Skin epidermis (tissue), 12 donors: ENCODE data around the gene DLEC1.
"Not testable (repeated sequence)": the region's sequence is repeated elsewhere in the genome, so short reads cannot be mapped to it uniquely, and the experiment has no call there.

Source experiments
- H3K27ac ChIP-seq, 21 experiments: fragments of 200-600 bp; sonication (generic) in 11 of 21; one replicate each; pipeline ENCODE4 v1.5.0; 2020; ENCODE audit warnings: mild to moderate bottlenecking in 3 of 21, inconsistent platforms in 2 of 21, moderate library complexity in 2 of 21
- H3K4me3 ChIP-seq, 7 experiments: fragments of 200-600 bp; sonication (generic) in 2 of 7; one replicate each; pipeline ENCODE4 v1.5.0; 2020; ENCODE audit warnings: inconsistent platforms in 2 of 7, mild to moderate bottlenecking in 2 of 7, moderate library complexity in 1 of 7

DLEC1 gene

DNA sequence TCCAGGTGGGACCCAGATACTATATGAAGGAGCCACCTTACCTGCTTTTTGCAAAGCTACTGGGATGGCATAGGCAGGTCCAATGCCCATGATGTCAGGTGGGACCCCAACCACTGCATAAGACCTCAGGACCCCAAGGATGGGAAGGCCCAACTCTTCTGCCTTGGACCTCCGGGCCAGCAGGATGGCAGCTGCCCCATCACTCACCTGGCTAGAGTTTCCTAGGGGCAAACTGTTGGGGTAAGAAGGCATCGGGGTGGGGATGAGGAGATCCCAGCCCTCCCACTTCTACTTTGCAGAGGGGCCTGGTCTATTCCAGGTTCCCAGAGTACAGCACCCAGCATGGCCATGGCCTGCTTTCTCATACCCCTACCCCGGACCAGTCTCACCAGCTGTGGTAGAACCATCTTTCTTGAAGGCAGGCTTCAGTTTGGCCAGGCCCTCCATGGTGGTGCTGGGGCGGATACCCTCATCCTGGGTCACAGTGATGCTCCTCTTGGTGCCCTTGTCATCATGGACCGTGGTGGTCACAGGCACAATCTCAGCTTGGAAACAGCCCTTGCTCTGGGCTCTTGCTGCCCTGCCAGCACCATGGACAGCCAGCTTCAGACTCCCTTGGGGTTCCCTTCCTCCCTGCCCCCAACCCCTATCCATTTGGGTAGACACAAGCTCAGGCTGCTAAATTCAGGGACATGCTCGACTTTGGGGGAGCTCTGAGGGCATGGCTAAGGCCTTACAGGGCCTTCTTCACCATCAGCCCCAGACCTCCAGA, 87.3 kb downstream of the DLEC1 start:
- no peak overlapping the region for H3K4me3 ChIP-seq
- no peak overlapping the region for H3K27ac ChIP-seq

DNA sequence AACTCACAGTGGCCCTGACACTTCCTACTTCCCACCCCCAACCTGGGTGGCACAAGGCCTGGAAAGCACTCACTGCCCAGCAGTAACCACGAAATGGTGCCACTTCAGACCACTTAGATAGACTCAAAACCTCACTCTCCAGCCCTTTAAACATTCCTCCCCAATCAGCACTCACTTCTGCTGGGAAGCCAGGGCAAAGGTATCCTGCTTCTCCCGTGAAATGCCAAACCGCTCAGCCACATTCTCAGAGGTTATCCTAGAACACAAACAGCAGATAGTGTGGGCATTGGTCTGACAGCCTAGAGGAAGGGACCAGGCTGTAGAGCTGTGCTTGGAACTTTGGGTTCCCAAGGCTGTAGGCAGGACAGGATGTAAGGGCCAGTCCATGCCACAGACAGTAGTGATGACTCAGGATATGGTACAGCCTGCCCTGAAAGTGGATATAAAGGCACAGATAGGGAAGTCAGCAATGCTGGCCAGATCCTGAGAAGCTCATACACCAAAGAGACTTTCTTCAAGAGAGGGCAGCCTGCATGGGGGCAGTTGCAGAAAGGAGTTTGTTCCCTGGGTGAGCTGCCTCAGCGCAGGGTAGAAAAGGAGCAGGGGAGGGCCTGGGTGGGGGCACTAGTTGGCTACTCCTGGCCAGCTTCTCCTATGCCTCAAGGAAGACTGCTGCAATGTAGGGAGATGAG, 88.7 kb downstream of the DLEC1 start:
- H3K27ac ChIP-seq, result no peak overlapping the region

DNA sequence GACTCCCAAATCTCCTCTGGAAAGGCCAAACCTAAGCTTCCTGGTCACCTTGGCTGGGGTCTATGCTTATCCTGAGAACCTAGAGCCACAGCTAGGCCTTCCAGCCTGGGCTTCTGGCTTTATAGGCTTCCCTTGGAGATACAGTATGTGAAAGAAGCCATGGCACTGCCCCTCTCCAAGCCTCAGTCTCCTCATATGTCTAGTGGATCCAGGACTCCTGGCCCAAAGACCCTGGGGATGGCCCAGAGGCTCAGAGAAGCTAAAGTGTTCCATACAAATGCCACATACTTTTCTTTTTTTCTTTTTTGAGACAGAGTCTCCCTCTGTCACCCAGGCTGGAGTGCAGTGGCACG, 89.3 kb downstream of the DLEC1 start:
- Histone ChIP-seq H3K4me3 (no peak overlapping the region), H3K27ac (no peak overlapping the region)

More for the DNA sequence above, 88.7 kb downstream of the DLEC1 start:
- H3K4me3 ChIP-seq, result no peak overlapping the region

DNA sequence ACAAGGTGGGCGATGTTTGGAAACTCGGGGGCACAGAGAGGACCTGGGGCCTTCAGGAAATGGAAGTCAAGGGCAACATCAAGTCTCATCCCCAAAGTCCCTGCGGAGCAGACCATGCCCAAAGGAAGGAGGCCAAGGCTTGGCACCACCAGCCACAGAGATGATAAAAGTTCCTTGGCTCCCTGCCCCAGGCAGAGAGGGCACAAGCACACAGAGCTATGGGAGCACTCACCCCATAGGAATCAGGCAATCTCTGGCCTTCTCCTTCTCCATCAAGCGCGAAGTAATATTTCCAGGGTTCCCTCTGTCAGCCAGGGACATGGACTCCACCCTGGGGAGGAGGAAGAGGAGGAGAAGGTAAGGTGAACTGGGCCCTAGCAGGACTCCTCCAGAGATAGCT, 90.0 kb downstream of the DLEC1 start:
- Histone ChIP-seq H3K4me3 (no peak overlapping the region), H3K27ac (peak overlapping the region in 1 of 21 experiments; percentile 13)

DNA sequence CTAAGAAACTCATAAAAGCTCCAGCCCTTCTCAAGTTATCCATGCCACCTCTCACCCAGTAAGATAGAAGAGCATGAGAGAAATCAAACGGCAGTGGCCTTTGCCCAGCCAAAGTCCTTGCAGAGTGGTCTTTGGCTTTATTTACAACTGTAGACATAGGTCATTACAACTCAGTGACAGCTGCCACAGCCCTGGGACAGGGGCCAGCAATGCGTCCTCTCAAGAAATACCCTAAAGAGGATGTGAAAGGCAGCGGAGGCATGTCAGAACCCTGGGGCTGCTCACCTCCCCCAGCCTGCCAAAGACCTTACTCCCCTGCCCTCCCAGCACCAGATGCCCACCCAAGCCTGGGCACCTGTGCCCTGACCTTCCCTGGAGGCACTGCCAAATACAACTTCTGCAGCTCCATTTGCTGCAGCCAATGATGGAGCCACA, 91.6 kb downstream of the DLEC1 start:
- H3K27ac ChIP-seq, result no peak overlapping the region
- no peak overlapping the region for H3K4me3 ChIP-seq

DNA sequence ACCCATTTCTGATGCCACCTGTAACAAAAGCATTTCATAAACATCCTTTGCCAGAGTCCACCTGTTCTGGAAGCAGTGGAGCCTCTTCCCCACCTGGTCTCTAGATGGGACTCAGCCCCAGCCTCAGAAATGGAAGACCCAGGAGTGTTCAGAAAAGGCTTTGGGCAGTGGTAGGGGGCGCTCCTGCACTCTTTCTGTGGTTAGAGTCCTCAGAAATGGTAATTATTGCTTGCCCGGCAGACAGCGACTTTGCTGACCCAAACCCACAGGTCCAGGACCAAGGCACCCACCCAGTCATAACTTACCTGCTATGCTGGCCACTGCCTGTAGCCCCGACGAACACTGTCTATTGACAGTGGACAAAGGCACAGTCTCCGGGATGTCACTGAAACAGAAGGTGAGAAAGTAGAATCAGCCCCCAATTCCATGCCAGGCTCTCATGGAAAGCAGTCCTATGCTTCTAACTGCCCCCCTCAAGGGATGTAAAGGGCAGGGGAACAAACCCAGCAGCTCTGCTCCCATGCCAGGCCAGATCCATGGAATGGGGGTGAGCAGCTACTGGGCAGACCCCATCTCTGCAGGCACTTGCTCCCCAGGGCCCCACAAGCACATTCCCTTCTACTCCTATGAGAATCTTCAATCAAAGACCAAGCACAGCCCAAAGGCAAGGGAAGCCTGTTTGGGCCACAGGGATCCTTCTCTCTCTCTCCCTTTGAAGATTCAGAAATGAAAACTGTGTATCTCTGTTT, 92.8 kb downstream of the DLEC1 start:
- Histone ChIP-seq H3K27ac (no peak overlapping the region), H3K4me3 (no peak overlapping the region)

DNA sequence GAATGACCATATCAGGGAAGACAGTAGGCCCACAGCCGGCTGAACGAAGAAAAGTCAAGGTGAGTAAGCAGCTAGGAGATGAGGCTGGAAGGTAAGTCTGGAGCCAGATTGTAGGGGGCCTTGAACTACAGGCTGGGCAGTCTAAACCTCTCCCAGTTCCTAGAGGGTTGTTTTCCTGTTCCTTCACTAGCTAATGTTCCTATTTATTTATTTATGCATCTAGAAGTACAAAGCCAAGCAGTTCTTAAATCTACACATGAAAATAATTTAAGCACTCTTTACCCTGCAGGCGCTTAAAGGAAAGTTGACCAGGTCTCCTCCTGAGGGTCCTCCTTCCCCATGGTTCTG, 94.2 kb downstream of the DLEC1 start:
- H3K27ac ChIP-seq, result no peak overlapping the region

DNA sequence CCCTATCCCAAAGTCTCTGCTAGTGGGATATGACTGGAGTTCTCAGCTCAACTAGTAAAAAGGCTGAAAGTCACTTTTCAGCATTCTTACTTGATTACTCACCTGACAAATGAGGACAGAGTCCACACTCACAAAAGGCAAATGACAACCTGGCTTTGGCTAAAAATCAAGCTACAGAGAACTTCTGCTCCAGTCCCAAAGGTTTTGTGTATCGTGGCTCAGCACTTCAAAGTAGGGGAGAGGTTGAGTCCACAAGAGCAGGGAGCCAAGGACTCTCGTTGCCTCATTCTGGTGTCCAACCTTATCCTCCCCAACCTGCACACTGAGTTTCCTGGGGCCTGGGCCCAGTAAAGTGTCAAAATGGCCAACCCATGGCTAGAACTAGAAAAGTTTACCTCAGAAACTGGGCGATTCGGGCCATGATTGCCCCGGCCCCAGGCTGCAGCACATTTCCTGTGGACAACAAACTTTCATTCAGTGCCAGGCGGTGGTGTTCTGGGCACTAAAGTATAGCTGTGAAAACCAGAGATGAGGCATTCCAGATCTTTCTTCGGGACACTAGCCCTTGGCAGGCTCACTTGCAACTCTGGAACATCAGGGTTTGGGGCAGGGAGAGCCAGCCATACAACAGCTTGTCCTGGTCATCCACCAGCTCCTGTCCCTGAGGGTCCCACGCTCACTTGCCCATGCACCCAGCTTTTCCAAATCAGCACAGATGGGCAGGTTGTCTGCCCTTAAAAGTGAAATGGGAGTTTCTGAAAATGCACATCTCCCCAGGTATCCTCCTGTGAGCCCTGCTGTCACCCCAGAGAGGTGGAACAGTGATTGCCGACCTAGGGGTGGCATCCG, 94.8 kb downstream of the DLEC1 start:
- H3K27ac ChIP-seq, result no peak overlapping the region
- H3K4me3 ChIP-seq, result no peak overlapping the region

More for the DNA sequence above, 94.2 kb downstream of the DLEC1 start:
- no peak overlapping the region for H3K4me3 ChIP-seq

DNA sequence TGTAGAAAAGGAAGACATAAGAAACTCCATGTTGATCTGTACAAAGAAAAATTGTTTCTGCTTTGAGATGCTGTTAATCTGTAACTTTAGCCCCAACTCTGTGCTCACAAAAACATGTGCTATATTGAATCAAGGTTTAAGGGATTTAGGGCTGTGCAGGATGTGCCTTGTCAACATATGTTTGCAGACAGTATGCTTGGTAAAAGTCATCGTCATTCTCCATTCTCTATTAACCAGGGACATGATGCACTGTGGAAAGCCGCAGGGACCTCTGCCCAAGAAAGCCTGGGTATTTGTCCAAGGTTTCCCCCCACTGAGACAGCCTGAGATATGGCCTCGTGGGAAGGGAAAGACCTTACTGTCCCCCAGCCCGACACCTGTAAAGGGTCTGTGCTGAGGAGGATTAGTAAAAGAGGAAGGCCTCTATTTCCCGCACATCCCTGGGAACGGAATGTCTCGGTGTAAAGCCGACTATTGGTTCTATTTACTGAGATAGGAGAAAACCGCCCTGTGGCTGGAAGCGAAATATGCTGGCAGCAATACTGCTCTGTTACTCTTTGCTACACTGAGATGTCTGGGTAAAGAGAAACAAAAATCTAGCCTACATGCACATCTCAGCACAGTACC, 95.6 kb downstream of the DLEC1 start:
- H3K27ac ChIP-seq, result peak overlapping the region in 1 of 21 experiments; percentile 2
- not testable (repeated sequence) for H3K4me3 ChIP-seq

DNA sequence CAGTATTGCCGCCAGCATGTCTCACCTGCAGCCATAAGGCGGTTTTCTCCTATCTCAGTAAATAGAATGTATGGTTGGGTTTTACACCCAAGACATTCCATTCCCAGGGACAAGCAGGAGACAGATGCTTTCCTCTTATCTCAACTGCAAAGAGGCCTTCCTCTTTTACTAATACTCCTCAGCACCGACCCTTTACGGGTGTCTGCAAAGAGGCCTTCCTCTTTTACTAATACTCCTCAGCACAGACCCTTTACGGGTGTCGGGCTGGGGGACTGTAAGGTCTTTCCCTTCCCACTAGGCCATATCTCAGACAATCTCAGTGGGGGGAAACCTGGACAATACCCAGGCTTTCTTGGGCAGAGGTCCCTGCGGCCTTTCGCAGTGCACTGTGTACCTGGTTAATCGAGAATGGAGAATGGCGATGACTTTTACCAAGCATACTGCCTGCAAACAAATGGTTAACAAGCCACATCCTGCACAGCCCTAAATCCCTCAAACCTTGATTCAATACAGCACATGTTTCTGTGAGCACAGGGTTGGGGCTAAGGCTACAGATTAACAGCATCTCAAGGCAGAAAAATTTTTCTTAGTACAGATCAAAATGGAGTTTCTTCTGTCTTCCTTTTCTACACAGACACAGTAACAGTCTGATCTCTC, 96.7 kb downstream of the DLEC1 start:
- H3K27ac ChIP-seq, result peak overlapping the region in 17 of 21 experiments; percentile 71 to 98 (median 92)
- H3K4me3 ChIP-seq, result peak overlapping the region; percentile 84 to 99 (median 93)

DNA sequence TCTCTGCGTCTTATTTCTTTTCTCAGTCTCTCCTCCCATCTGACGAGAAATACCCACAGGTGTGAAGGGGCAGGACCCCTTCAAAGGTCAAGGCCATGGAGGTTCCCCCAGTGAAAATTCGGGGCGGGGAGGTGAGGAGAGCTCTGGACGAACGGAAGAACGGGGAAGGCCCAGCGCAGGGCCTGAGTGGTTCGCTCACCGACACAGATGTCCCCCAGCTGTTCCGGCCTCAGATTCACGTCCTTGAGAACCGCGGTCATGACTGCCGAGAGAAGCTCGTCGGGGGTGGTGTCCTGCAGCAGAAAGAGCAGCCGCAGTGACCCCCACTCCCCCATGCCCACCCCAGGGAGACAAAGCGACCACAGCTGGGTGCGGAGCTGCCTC, 97.4 kb downstream of the DLEC1 start:
- H3K27ac ChIP-seq, result peak overlapping the region; percentile 1 to 98 (median 90)

DNA sequence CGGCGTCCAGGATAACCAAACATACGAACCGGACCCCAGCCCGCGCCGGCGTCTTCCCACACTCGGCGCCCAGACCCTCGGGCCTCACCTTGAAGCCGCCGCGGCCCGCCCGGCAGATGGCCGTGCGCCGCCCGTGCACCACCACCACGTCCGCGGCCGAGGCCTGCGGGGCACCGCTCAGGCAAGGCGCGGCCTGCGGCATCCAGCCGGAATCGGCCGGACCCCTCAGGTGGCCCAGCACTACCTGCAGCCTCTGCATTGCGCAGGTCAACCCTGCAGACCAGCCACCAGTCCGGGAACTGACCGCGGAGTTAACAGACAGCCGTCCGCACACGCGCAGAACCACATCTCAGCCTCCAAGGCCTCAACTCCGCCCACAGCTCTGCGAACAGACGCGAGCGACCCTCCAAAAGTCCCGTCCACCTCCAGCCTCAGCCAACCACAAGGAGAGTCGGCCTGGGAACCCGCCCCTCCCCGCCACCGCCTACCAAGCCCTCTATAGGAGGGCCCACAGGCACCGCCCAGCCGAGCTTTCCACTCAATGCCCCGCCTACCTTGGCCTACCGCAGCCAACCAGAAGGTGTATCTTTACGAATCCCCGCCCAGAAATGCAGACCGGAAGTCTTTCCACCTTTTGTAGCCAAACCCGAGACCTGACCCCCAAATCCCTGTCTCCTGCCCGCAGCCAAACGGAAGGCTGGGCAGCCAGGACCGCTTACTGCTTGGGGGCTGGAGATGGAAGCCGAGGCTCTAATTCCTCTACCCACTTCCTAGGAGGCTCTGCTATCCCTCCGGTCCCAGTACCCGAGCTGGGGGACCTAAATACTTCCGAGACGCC, 98.0 kb downstream of the DLEC1 start, which contains the start of gene ACAA1:
TSS of gene ACAA1 (minus strand) at position 351 of the 838 bp plus-strand sequence. CDS start at position 259, 92 bp downstream.
- Histone ChIP-seq H3K27ac (peak within 1 kb of the TSS; percentile 55 to 98 (median 95)), H3K4me3 (peak within 1 kb of the TSS; percentile 84 to 99 (median 93))

More for the DNA sequence above, 97.4 kb downstream of the DLEC1 start:
- peak overlapping the region; percentile 84 to 99 (median 93) for H3K4me3 ChIP-seq

DNA sequence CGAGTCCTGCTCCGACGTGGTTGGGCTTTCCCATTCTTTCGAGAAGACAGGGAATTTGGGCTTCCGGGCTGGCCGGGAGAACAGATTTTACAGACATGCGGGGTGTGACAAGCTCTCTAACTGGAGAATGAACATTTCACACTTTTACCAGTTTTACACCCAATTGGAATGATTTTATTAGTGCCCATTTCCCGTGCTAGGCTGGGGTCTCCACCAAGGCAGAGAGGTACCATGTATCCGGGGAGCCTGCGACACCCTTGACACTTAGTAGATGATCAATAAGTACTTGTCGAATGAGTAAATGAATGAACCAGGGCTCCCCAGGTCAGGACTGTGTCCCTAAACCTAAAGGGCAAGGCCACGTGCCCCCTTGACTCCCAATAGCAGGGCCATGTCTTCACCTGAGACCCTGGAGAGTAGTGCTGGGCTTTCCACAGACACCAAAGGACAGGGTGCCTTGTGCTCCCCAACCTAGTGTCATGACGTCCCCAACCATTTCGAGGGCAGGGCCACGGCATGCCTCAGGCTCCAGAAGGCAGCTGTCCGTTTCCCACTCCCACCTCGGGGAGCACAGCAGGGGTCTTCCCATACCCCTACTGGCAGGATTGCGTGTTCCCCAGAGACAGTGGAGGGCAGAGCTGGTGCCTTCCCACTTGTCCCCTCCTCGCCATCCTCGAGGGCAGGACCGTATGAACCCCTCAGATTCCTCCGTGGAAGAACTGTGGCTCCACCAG, 98.8 kb downstream of the DLEC1 start:
- Histone ChIP-seq H3K27ac (peak overlapping the region; percentile 55 to 98 (median 95)), H3K4me3 (peak overlapping the region; percentile 84 to 99 (median 93))

DNA sequence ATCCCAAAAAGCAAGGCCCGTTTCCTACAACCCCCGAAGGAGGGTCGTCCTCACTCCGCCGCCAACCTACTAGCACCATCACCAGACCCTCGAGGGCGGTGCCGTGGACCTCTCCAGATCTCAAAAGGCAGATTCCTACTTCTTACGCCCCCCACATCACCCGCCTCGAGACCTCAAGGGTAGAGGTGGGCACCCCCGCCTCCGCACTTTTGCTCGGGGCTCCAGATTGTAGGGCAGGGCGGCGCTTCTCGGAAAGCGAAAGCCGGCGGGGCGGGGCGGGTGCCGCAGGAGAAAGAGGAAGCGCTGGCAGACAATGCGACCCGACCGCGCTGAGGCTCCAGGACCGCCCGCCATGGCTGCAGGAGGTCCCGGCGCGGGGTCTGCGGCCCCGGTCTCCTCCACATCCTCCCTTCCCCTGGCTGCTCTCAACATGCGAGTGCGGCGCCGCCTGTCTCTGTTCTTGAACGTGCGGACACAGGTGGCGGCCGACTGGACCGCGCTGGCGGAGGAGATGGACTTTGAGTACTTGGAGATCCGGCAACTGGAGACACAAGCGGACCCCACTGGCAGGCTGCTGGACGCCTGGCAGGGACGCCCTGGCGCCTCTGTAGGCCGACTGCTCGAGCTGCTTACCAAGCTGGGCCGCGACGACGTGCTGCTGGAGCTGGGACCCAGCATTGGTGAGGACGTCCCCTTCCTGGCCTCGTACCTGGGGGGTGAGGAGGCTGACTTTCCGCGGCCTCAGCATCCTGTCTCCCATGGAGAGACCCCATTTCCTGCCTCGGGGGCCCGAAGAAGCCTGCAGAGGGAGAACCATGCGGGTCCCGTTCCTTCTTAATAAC, 99.6 kb downstream of the DLEC1 start, which contains the start of gene MYD88:
TSS of gene MYD88 (plus strand) at position 313 of the 842 bp plus-strand sequence. CDS start at position 353, 40 bp downstream.
- Histone ChIP-seq H3K4me3 (peak within 1 kb of the TSS; percentile 84 to 99 (median 93)), H3K27ac (peak within 1 kb of the TSS; percentile 55 to 98 (median 95))

DNA sequence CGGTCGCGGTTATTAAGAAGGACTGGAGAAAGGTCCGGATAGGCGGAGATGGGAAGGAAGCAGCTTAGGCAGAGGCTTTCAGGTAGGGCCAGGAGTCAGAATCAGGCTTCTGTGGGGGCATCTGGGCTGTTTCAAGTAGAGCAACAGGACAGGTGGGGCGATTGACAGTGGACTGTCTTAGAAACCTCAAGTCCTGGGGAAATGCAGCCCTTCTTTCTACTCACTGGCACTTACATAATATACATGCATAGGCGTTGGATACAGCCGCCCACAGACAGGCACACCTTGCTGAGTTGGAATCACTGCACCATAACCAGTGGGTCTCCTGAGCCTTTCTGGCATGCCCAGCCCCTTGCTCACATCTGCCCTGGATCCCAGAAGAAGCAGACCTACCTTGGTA, 100.2 kb downstream of the DLEC1 start:
- Histone ChIP-seq H3K4me3 (peak overlapping the region; percentile 84 to 99 (median 93)), H3K27ac (peak overlapping the region; percentile 39 to 98 (median 95))

DNA sequence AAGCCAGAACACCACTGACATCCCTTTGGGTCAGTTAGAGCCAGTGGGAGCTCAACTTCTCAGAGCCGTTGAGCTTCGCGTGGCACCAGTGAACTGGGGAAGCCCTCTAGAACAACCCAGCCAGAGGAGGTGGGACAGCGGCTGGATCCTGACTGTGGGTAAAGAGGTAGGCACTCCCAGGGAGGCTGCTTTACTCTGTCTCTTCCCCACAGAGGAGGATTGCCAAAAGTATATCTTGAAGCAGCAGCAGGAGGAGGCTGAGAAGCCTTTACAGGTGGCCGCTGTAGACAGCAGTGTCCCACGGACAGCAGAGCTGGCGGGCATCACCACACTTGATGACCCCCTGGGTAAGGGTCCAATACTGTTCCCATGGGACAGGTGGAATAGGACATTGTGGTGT, 100.6 kb downstream of the DLEC1 start:
- H3K27ac ChIP-seq, result peak overlapping the region in 18 of 21 experiments; percentile 7 to 97 (median 94)
- H3K4me3 ChIP-seq, result peak overlapping the region; percentile 84 to 99 (median 93)
